ENCODE data around the gene TNS1.

DNA sequence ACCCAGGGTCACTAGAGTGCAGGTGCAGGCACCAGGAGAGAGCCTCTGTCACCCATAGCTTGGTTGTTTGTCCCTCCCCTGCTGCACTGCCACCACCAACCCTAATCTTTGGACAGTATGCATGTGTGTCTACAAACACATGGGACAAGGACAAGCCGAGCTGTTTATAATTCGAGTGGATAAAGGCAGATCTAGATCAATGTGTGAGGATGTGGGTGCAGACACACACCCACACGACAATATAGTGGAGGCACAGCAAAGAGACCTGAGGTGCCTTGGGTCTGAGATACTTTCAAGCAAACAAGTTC, 199.2 kb downstream of the TNS1 start:
- TF ChIP-seq EZH2 (IDR thresholded peaks at IDR 0.05; ENCODE audit: insufficient read depth, low read length), result no peak
- TF ChIP-seq, protein P1, sequence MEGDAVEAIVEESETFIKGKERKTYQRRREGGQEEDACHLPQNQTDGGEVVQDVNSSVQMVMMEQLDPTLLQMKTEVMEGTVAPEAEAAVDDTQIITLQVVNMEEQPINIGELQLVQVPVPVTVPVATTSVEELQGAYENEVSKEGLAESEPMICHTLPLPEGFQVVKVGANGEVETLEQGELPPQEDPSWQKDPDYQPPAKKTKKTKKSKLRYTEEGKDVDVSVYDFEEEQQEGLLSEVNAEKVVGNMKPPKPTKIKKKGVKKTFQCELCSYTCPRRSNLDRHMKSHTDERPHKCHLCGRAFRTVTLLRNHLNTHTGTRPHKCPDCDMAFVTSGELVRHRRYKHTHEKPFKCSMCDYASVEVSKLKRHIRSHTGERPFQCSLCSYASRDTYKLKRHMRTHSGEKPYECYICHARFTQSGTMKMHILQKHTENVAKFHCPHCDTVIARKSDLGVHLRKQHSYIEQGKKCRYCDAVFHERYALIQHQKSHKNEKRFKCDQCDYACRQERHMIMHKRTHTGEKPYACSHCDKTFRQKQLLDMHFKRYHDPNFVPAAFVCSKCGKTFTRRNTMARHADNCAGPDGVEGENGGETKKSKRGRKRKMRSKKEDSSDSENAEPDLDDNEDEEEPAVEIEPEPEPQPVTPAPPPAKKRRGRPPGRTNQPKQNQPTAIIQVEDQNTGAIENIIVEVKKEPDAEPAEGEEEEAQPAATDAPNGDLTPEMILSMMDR (IDR thresholded peaks at IDR 0.05; ENCODE audit: insufficient read depth, low read depth, low read length), result no peak
